Activated B cell treated with CpG ODN at 0.5 μM for 24 hours (primary cell): ENCODE measurements around the gene WSCD1. TPM values are rescaled to one million over a fixed set of nuclear protein-coding genes. Genes with fewer than 3 reads are reported as not detected.

Source experiments
- ATAC-seq: fragments of 200-7000 bp; cut with Tn5 transposase; one replicate; pipeline ENCODE4 v1.10.0; 2021; ENCODE audit warnings: low read depth, mild to moderate bottlenecking, moderate library complexity
- CTCF ChIA-PET: fragments of 350-600 bp; sonication (Branson Sonifier 250); formaldehyde crosslinking; loops from one replicate; lab custom pipeline; 2021; ENCODE audit warnings: antibody characterized with exemption; lab: Charles Lee
- POLR2A ChIA-PET: fragments of 350-600 bp; sonication (Branson Sonifier 250); formaldehyde crosslinking; loops from one replicate; lab custom pipeline; 2021; ENCODE audit warnings: antibody characterized with exemption; lab: Charles Lee
- DNase-seq: peaks from one replicate; pipeline ENCODE4 v3.0.0; 2022
- H3K27ac Mint-ChIP-seq: one replicate; pipeline ENCODE4 v1.8.0; 2020; ENCODE audit warnings: mixed read lengths
- H3K27me3 Mint-ChIP-seq: one replicate; pipeline ENCODE4 v1.8.0; 2021; ENCODE audit warnings: mixed read lengths
- H3K36me3 Mint-ChIP-seq: one replicate; pipeline ENCODE4 v1.8.0; 2021; ENCODE audit warnings: low read depth, mixed read lengths
- H3K4me1 Mint-ChIP-seq: one replicate; pipeline ENCODE4 v1.8.0; 2021; ENCODE audit warnings: mixed read lengths
- H3K4me3 Mint-ChIP-seq: one replicate; pipeline ENCODE4 v1.8.0; 2020; ENCODE audit warnings: mild to moderate bottlenecking, mixed read lengths
- H3K9me3 Mint-ChIP-seq: one replicate; pipeline ENCODE4 v1.8.0; 2020; ENCODE audit warnings: mixed read lengths
- CTCF ChIP-seq: fragments of 200-600 bp; IDR thresholded peaks from one replicate; pipeline ENCODE4 v1.8.0; 2022; ENCODE audit warnings: antibody characterized with exemption, mild to moderate bottlenecking
- intact Hi-C: fragments of 100-400 bp; cut with micrococcal nuclease; formaldehyde crosslinking; loops from one replicate; pipeline ENCODE4 v1.15.1; 2024
- total RNA-seq: library from RNA; stranded (reverse); gene quantifications from 2 replicates; pipeline ENCODE4 v1.2.3, GENCODE V29; 2022

The WSCD1 gene
- total RNA-seq, 1 donor from 2014 or later = not detected

GRCh38 chr17:6043405-6043804 is 26.8 kb upstream of the WSCD1 start:
- Mint-ChIP-seq H3K9me3 (no peaks in the 10 kb centered on the region), H3K36me3 (no peaks in the 10 kb centered on the region), H3K27ac (no peak overlapping the region), H3K27me3 (no peaks in the 10 kb centered on the region), H3K4me1 (no peaks in the 10 kb centered on the region), H3K4me3 (no peak overlapping the region)
- DNase-seq = no peak
- intact Hi-C loops = no loop called here
- ATAC-seq = no peak
- ChIA-PET CTCF (no interaction called here), POLR2A (no interaction called here)
- no peak for TF ChIP-seq CTCF

- H3K4me1 Mint-ChIP-seq = no peaks in the 10 kb centered on the region
- POLR2A ChIA-PET = no interaction called here
- intact Hi-C loops = no loop called here
- no peaks in the 10 kb centered on the region for H3K27me3 Mint-ChIP-seq
- ATAC-seq = no peak
- H3K4me3 Mint-ChIP-seq = no peak overlapping the region
- no peaks in the 10 kb centered on the region for H3K36me3 Mint-ChIP-seq
- DNase-seq = no peak
- no peak overlapping the region for H3K27ac Mint-ChIP-seq
- CTCF ChIA-PET = no interaction called here
- no peak for TF ChIP-seq CTCF
- H3K9me3 Mint-ChIP-seq = no peaks in the 10 kb centered on the region
These were observed 25.9 kb upstream of the WSCD1 start for GRCh38 chr17:6044261-6044660.

GRCh38 chr17:6045621-6046357 is 24.4 kb upstream of the WSCD1 start:
- Mint-ChIP-seq H3K27me3 (peaks cover 3% of the 10 kb centered on the region), H3K9me3 (no peaks in the 10 kb centered on the region), H3K4me1 (no peaks in the 10 kb centered on the region), H3K36me3 (no peaks in the 10 kb centered on the region), H3K4me3 (no peak overlapping the region), H3K27ac (no peak overlapping the region)
- DNase-seq = no peak
- no peak for TF ChIP-seq CTCF
- ATAC-seq = no peak
- ChIA-PET POLR2A (no interaction called here), CTCF (no interaction called here)
- intact Hi-C loops = no loop called here

- ChIA-PET CTCF (no interaction called here), POLR2A (no interaction called here)
- Mint-ChIP-seq H3K9me3 (no peaks in the 10 kb centered on the region), H3K36me3 (no peaks in the 10 kb centered on the region), H3K4me3 (no peak overlapping the region), H3K27ac (no peak overlapping the region), H3K27me3 (peaks cover 3% of the 10 kb centered on the region), H3K4me1 (no peaks in the 10 kb centered on the region)
- TF ChIP-seq CTCF = no peak
- ATAC-seq = no peak
- no peak for DNase-seq
- intact Hi-C loops = no loop called here
These were observed 23.7 kb upstream of the WSCD1 start for GRCh38 chr17:6046431-6046830.

GRCh38 chr17:6046931-6047330 is 23.2 kb upstream of the WSCD1 start:
- peaks cover 3% of the 10 kb centered on the region for H3K27me3 Mint-ChIP-seq
- no peak for TF ChIP-seq CTCF
- no peaks in the 10 kb centered on the region for H3K4me1 Mint-ChIP-seq
- no peak overlapping the region for H3K27ac Mint-ChIP-seq
- no peak overlapping the region for H3K4me3 Mint-ChIP-seq
- no peaks in the 10 kb centered on the region for H3K36me3 Mint-ChIP-seq
- POLR2A ChIA-PET = no interaction called here
- CTCF ChIA-PET = no interaction called here
- no peaks in the 10 kb centered on the region for H3K9me3 Mint-ChIP-seq
- no peak for DNase-seq
- intact Hi-C loops = no loop called here
- ATAC-seq = no peak
